CD4-positive, alpha-beta T cell (primary cell): ENCODE results near the gene UBE2F. TPM values are rescaled to one million over a fixed set of nuclear protein-coding genes. Genes with fewer than 3 reads are reported as not detected.
A peak's percentile ranks its signal among the peaks of the same experiment; 100 is the strongest.

Experiments used
- ATAC-seq: fragments of 200-7000 bp; cut with Tn5 transposase; one replicate; pipeline ENCODE4 v1.10.0; 2022; ENCODE audit warnings: mild to moderate bottlenecking; ENCODE audit not compliant: poor library complexity
- CTCF ChIA-PET: fragments of 350-600 bp; sonication (Branson Sonifier 250); formaldehyde crosslinking; loops from one replicate; lab custom pipeline; 2021; ENCODE audit warnings: antibody characterized with exemption, inconsistent platforms; lab: Charles Lee
- POLR2A ChIA-PET: fragments of 350-600 bp; sonication (Branson Sonifier 250); formaldehyde crosslinking; loops from one replicate; lab custom pipeline; 2021; ENCODE audit warnings: antibody characterized with exemption, inconsistent platforms; lab: Charles Lee
- DNase-seq, 14 experiments: peaks; one replicate each; pipeline ENCODE4 v3.0.0-alpha.2; 2013 to 2020; ENCODE audit warnings: mixed read lengths in 2 of 14
- H3K27ac ChIP-seq, 2 donors: one replicate each; pipeline versions ENCODE4 v1.5.1 to v1.7.0; 2013; ENCODE audit warnings: low read length in 2 of 2, low read depth in 1 of 2, mild to moderate bottlenecking in 1 of 2
- H3K27me3 ChIP-seq, 2 experiments: 1 replicate in 1 of 2; 2 replicates in 1 of 2; pipeline versions ENCODE4 v1.6.1 to v1.7.0; 2013; ENCODE audit warnings: low read length in 2 of 2, control low read depth in 1 of 2, mild to moderate bottlenecking in 1 of 2, moderate library complexity in 1 of 2; ENCODE audit not compliant: insufficient read depth in 2 of 2, control insufficient read depth in 1 of 2
- H3K36me3 ChIP-seq: one replicate; pipeline ENCODE4 v1.6.1; 2013; ENCODE audit warnings: low read length, control low read depth; ENCODE audit not compliant: insufficient read depth
- H3K4me1 ChIP-seq: one replicate; pipeline ENCODE4 v1.6.1; 2013; ENCODE audit warnings: low read length, control low read depth; ENCODE audit not compliant: insufficient read depth
- H3K4me3 ChIP-seq: one replicate; pipeline ENCODE4 v1.5.1; 2013; ENCODE audit warnings: mild to moderate bottlenecking, low read length, moderate library complexity
- H3K9me3 ChIP-seq, 2 experiments: 1 replicate in 1 of 2; 2 replicates in 1 of 2; pipeline versions ENCODE4 v1.6.1 to v1.7.0; 2013; ENCODE audit warnings: low read length in 2 of 2, mild to moderate bottlenecking in 2 of 2, control low read depth in 1 of 2, moderate library complexity in 1 of 2; ENCODE audit not compliant: control insufficient read depth in 1 of 2, insufficient read depth in 1 of 2
- H3K27ac Mint-ChIP-seq: one replicate; pipeline ENCODE4 v1.8.0; 2020; ENCODE audit warnings: mixed read lengths
- H3K27me3 Mint-ChIP-seq: one replicate; pipeline ENCODE4 v1.8.0; 2021; ENCODE audit warnings: mixed read lengths
- H3K36me3 Mint-ChIP-seq: one replicate; pipeline ENCODE4 v1.8.0; 2021; ENCODE audit warnings: low read depth, mixed read lengths
- H3K4me1 Mint-ChIP-seq: one replicate; pipeline ENCODE4 v1.8.0; 2021; ENCODE audit warnings: low read depth, mixed read lengths
- H3K4me3 Mint-ChIP-seq: one replicate; pipeline ENCODE4 v1.8.0; 2020; ENCODE audit warnings: mild to moderate bottlenecking, mixed read lengths
- H3K9me3 Mint-ChIP-seq: one replicate; pipeline ENCODE4 v1.8.0; 2020; ENCODE audit warnings: mixed read lengths
- intact Hi-C, 2 experiments: fragments of 100-400 bp; cut with DNase I in 1 of 2; cut with micrococcal nuclease in 1 of 2; formaldehyde crosslinking; loops; one replicate each; pipeline versions ENCODE4 v1.15.1 to v1.9.0; 2023 to 2025; cut with DNase I, micrococcal nuclease
- total RNA-seq, 174 experiments: library from RNA in 2 of 174; stranded (reverse) in 2 of 174; gene quantifications; one replicate each; pipeline ENCODE4 v1.2.3 and lab custom pipeline; 2021 to 2026
- TF ChIP-seq, protein P1 (sequence below): fragments of 200-600 bp; IDR thresholded peaks from one replicate; pipeline ENCODE4 v1.8.0; 2022; ENCODE audit warnings: antibody characterized with exemption, mild to moderate bottlenecking

The UBE2F gene
- total RNA-seq, 2 experiments from 2014 or later: 23.2 to 27.4 TPM

GRCh38 chr2:237942513-237942899 is 24.3 kb upstream of the UBE2F start:
- intact Hi-C loops: no loop called here
- Mint-ChIP-seq H3K27ac (peak overlapping the region; percentile 90), H3K4me1 (peaks cover 58% of the 10 kb centered on the region), H3K36me3 (peaks cover 19% of the 10 kb centered on the region), H3K27me3 (no peaks in the 10 kb centered on the region), H3K9me3 (peaks cover 4% of the 10 kb centered on the region), H3K4me3 (peak overlapping the region; percentile 61)
- no peak for ATAC-seq
- POLR2A ChIA-PET: interaction anchor here (0.9 to 1.7 kb wide), 3 partner anchors 9 to 26 kb away, joined by 3 to 5 read pairs (median 4); no protein-coding TSS in a partner anchor
- CTCF ChIA-PET: no interaction called here
- no peaks in the 10 kb centered on the region for H3K27me3 ChIP-seq
- no peaks in the 10 kb centered on the region for H3K36me3 ChIP-seq
- H3K9me3 ChIP-seq: peaks cover 6 to 32% of the 10 kb centered on the region in 2 experiments
- DNase-seq: no peak
- H3K4me3 ChIP-seq: no peak overlapping the region
- peak overlapping the region; percentile 68 to 84 for H3K27ac ChIP-seq
- peaks cover 63% of the 10 kb centered on the region for H3K4me1 ChIP-seq
- TF ChIP-seq, protein P1, sequence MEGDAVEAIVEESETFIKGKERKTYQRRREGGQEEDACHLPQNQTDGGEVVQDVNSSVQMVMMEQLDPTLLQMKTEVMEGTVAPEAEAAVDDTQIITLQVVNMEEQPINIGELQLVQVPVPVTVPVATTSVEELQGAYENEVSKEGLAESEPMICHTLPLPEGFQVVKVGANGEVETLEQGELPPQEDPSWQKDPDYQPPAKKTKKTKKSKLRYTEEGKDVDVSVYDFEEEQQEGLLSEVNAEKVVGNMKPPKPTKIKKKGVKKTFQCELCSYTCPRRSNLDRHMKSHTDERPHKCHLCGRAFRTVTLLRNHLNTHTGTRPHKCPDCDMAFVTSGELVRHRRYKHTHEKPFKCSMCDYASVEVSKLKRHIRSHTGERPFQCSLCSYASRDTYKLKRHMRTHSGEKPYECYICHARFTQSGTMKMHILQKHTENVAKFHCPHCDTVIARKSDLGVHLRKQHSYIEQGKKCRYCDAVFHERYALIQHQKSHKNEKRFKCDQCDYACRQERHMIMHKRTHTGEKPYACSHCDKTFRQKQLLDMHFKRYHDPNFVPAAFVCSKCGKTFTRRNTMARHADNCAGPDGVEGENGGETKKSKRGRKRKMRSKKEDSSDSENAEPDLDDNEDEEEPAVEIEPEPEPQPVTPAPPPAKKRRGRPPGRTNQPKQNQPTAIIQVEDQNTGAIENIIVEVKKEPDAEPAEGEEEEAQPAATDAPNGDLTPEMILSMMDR: no peak

- H3K4me1 Mint-ChIP-seq: peaks cover 58% of the 10 kb centered on the region
- peak overlapping the region; percentile 90 for H3K27ac Mint-ChIP-seq
- TF ChIP-seq, protein P1: no peak
- peaks cover 19% of the 10 kb centered on the region for H3K36me3 Mint-ChIP-seq
- Histone ChIP-seq H3K9me3 (peaks cover 6 to 32% of the 10 kb centered on the region in 2 experiments), H3K4me3 (no peak overlapping the region), H3K4me1 (peaks cover 63% of the 10 kb centered on the region), H3K27me3 (no peaks in the 10 kb centered on the region), H3K36me3 (no peaks in the 10 kb centered on the region), H3K27ac (peak overlapping the region in 1 of 2 donors; percentile 84)
- CTCF ChIA-PET: no interaction called here
- ATAC-seq (no peak), DNase-seq (no peak)
- intact Hi-C loops: no loop called here
- POLR2A ChIA-PET: interaction anchor here (1.7 kb wide), 1 partner anchor 27 kb away, joined by 5 read pairs; no protein-coding TSS in a partner anchor
- no peaks in the 10 kb centered on the region for H3K27me3 Mint-ChIP-seq
- no peak overlapping the region for H3K4me3 Mint-ChIP-seq
- H3K9me3 Mint-ChIP-seq: peaks cover 4% of the 10 kb centered on the region
Measured at GRCh38 chr2:237943395-237944094, 23.3 kb upstream of the UBE2F start.

GRCh38 chr2:237944302-237944701 is 22.5 kb upstream of the UBE2F start:
- peaks cover 19% of the 10 kb centered on the region for H3K36me3 Mint-ChIP-seq
- POLR2A ChIA-PET: no interaction called here
- H3K36me3 ChIP-seq: no peaks in the 10 kb centered on the region
- no peaks in the 10 kb centered on the region for H3K27me3 Mint-ChIP-seq
- DNase-seq: no peak
- H3K27me3 ChIP-seq: no peaks in the 10 kb centered on the region
- H3K4me3 Mint-ChIP-seq: no peak overlapping the region
- peaks cover 63% of the 10 kb centered on the region for H3K4me1 ChIP-seq
- H3K27ac ChIP-seq: no peak overlapping the region
- H3K4me3 ChIP-seq: no peak overlapping the region
- H3K9me3 Mint-ChIP-seq: peaks cover 4% of the 10 kb centered on the region
- H3K27ac Mint-ChIP-seq: no peak overlapping the region
- intact Hi-C loops: no loop called here
- CTCF ChIA-PET: no interaction called here
- peaks cover 52% of the 10 kb centered on the region for H3K4me1 Mint-ChIP-seq
- TF ChIP-seq, protein P1: no peak
- peaks cover 6 to 32% of the 10 kb centered on the region in 2 experiments for H3K9me3 ChIP-seq
- no peak for ATAC-seq
